GM13976 (cell line): ENCODE results near the gene XK.

Experiments
- DNase-seq: peaks from one replicate; pipeline ENCODE4 v3.0.0; 2012; ENCODE audit warnings: low spot score
- in situ Hi-C: fragments of 300-500 bp; cut with MboI; formaldehyde crosslinking; loops from one replicate; pipeline ENCODE4 v1.12.0; 2022; ENCODE audit warnings: low sequenced_read_pairs, mixed read lengths, inconsistent platforms; ENCODE audit not compliant: unreplicated experiment
- TF ChIP-seq, protein P1 (sequence below): IDR thresholded peaks from 2 replicates; pipeline ENCODE4 v1.5.1; 2012; ENCODE audit warnings: borderline replicate concordance, mild to moderate bottlenecking; ENCODE audit not compliant: insufficient read depth; ENCODE audit errors: extremely low read depth, missing control alignments, control extremely low read depth

XK gene

DNA sequence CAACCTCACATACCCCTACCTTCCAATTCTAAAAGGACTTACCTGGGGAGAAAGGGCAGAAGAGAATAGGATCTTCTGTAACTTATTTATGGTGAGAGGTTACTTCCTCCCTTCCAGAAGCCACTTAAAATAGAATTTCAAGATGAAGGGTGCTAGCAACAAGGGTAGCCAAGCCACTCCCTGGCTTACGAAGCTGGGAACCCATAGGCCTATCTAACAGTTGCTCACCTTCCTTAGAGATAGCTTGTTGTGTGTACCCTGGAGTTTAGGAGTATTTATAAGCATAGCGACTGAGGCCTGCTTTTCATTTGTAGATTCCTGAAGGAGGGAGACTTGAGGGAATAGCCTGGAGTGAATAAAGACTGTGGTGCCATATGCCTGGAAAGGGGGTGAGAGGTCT is 28.9 kb downstream of the XK start:
- TF ChIP-seq, protein P1, sequence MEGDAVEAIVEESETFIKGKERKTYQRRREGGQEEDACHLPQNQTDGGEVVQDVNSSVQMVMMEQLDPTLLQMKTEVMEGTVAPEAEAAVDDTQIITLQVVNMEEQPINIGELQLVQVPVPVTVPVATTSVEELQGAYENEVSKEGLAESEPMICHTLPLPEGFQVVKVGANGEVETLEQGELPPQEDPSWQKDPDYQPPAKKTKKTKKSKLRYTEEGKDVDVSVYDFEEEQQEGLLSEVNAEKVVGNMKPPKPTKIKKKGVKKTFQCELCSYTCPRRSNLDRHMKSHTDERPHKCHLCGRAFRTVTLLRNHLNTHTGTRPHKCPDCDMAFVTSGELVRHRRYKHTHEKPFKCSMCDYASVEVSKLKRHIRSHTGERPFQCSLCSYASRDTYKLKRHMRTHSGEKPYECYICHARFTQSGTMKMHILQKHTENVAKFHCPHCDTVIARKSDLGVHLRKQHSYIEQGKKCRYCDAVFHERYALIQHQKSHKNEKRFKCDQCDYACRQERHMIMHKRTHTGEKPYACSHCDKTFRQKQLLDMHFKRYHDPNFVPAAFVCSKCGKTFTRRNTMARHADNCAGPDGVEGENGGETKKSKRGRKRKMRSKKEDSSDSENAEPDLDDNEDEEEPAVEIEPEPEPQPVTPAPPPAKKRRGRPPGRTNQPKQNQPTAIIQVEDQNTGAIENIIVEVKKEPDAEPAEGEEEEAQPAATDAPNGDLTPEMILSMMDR, result no peak
- no peak for DNase-seq
- in situ Hi-C loops, result no loop called here

DNA sequence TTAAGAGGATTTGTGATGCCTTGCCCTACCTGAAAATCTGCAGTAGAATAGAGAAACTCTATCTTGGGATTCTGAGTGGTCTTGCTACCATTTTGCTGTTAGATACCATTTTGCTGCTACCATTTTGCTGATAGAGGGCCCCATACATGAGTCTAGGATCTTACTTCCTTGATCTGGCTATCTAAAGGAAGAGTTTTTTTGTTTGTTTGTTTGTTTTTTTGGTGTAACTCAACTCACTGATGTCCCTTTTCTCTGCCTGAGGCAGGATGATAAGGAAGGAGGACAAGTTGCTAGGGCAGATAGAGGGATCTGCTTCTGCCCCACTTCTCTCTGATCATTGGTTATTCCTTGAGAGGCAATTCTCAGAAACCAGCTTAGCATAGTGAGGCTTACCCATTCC is 31.0 kb downstream of the XK start:
- in situ Hi-C loops, result no loop called here
- DNase-seq, result no peak
- TF ChIP-seq, protein P1, result no peak

DNA sequence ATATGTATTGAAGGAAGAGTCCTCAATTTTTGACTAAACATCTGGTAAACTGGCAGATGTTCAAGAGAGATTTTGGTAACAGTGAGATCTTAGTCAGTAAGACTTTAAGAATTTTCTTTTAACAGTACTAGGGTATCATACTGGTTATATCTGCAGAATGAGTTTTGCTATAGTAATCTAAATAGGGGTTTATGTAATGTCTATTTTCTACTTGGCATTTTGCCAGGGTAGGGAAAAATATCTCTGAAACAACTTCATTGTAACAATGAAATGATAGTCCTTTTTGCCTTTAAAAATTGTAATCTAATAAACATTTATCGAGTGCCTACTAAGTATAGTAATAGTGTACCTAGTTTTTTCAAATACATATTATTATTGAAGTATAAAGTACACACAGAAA is 32.1 kb downstream of the XK start:
- TF ChIP-seq, protein P1, result no peak
- DNase-seq, result no peak
- in situ Hi-C loops, result no loop called here

DNA sequence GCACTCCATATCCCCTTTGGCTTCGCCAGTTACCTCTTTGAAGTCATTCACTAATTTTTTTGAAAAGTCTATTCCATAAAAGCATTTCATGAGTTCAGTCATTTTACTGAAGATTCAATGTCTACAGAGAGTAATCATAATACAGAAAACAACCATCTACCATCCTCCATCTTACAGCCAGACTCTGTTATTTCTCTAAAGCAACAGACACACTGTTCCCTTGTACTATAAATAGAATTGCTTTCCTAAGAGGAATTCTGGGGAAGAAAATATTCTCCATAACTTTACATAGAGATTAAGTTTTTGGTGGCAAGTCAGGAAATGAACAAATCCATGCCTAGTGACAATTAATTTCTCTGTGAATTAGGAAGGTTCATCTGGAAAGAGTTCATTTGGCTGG is 37.0 kb downstream of the XK start:
- DNase-seq, result no peak
- in situ Hi-C loops, result no loop called here
- TF ChIP-seq, protein P1, result no peak

DNA sequence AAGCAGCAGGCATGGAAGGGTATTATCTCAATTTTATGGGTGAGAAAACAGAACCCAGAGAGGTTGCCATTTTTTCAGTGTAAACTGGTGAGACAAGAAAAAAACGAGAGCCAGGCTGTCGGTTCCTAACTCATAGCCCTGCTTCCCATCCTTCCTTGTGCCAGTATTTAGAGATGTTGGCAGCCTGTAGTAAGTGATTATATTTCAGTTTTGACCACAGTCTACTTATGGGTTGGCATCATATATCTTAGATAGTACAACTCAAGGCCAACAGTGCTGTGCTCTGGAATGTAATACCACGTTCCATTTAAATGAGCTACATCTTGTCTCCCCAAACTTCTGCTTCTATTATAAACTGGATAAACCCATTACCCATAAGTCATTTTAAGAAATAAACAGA is 40.8 kb downstream of the XK start:
- in situ Hi-C loops, result loop anchor here (25.0 kb wide), 1 partner anchor 436 kb away; no protein-coding TSS in a partner anchor
- DNase-seq, result no peak
- TF ChIP-seq, protein P1, result no peak

DNA sequence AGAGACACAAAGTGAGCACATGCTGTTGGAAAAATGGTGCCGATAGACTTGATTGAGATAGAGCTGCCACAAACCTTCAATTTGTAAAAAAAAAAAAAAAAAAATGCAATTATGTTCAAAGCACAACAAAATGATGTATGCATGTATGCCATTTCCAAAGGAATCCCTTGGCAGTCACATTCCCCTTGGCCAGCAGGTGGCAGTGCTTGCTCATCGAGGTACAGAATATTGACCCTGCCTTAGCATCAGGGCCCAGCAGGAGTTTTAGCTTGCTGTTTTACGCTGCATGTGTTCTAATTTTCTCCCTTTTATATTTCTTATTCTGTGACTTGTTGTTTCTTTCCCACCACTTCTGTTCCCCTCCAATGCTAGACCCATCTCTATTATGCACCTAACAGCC is 59.8 kb downstream of the XK start:
- peak; percentile 58 for DNase-seq
- in situ Hi-C loops, result loop anchor here (25.0 kb wide), 1 partner anchor 417 kb away; no protein-coding TSS in a partner anchor
- TF ChIP-seq, protein P1, result peak; percentile 86

DNA sequence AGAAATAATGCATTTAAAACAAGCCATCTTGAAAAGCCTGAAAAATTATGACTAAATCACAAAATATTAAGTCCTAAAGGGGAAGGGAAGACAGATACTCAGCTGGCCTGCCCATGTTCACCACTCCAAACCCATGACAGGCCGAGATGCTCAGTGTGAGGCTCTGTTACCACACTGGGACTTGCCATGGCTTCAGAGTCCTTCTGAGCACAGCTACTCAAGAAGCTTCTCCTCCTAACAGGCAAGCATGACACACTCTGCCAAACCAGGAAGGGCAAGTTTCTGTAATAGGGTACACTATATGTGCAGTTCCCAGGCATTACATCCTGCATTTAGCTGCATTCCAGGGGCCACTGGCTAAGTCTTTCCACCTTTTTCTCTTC is 60.2 kb downstream of the XK start:
- in situ Hi-C loops, result loop anchor here (25.0 kb wide), 1 partner anchor 416 kb away; no protein-coding TSS in a partner anchor
- TF ChIP-seq, protein P1, result no peak
- DNase-seq, result no peak
